Hepatocyte (in vitro differentiated cells): ENCODE measurements around the gene LRP1B. TPM values are rescaled to one million over a fixed set of nuclear protein-coding genes. Genes with fewer than 3 reads are reported as not detected.

Experiments
- DNase-seq: peaks from one replicate; pipeline ENCODE4 v3.0.0-alpha.2; 2016; ENCODE audit warnings: low spot score
- H2AFZ ChIP-seq: fragments of 200-600 bp; sonication (generic); 2 replicates; pipeline ENCODE4 v1.6.0; 2016; ENCODE audit warnings: antibody characterized with exemption, mild to moderate bottlenecking
- H3K27ac ChIP-seq: fragments of 200-600 bp; sonication (generic); 2 replicates; pipeline ENCODE4 v1.5.1; 2016; ENCODE audit warnings: mild to moderate bottlenecking
- H3K27me3 ChIP-seq: fragments of 200-600 bp; sonication (generic); 2 replicates; pipeline ENCODE4 v1.6.1; 2016
- H3K36me3 ChIP-seq: fragments of 200-600 bp; sonication (generic); replicated peaks from 2 replicates; pipeline ENCODE4 v1.5.1; 2016; ENCODE audit warnings: low read depth; ENCODE audit not compliant: insufficient read depth
- H3K4me1 ChIP-seq: fragments of 200-600 bp; sonication (generic); 2 replicates; pipeline ENCODE4 v1.5.1; 2016; ENCODE audit warnings: mild to moderate bottlenecking, moderate library complexity; ENCODE audit not compliant: insufficient read depth
- H3K4me2 ChIP-seq: fragments of 200-600 bp; sonication (generic); 2 replicates; pipeline ENCODE4 v1.6.0; 2016
- H3K4me3 ChIP-seq: fragments of 200-600 bp; sonication (generic); 2 replicates; pipeline ENCODE4 v1.5.1; 2016; ENCODE audit warnings: mild to moderate bottlenecking
- H3K79me2 ChIP-seq: fragments of 200-600 bp; sonication (generic); 2 replicates; pipeline ENCODE4 v1.6.0; 2017; ENCODE audit warnings: mild to moderate bottlenecking
- H3K9me2 ChIP-seq: fragments of 200-600 bp; sonication (generic); replicated peaks from 2 replicates; pipeline ENCODE4 v1.6.0; 2017; ENCODE audit warnings: mild to moderate bottlenecking; ENCODE audit not compliant: insufficient read depth
- H3K9me3 ChIP-seq: fragments of 200-600 bp; sonication (generic); 2 replicates; pipeline ENCODE4 v1.5.1; 2016; ENCODE audit warnings: low read depth, mild to moderate bottlenecking
- H4K20me1 ChIP-seq: fragments of 200-600 bp; sonication (generic); 2 replicates; pipeline ENCODE4 v1.6.0; 2016; ENCODE audit warnings: mild to moderate bottlenecking; ENCODE audit not compliant: insufficient read depth, poor library complexity, severe bottlenecking
- EZH2 ChIP-seq: fragments of 200-600 bp; sonication (generic); IDR thresholded peaks from 2 replicates; pipeline ENCODE4 v1.6.1; 2016; ENCODE audit warnings: antibody characterized with exemption, mild to moderate bottlenecking, borderline replicate concordance
- EZH2phosphoT487 ChIP-seq: fragments of 200-600 bp; sonication (generic); IDR thresholded peaks from one replicate; pipeline ENCODE4 v1.6.1; 2018; ENCODE audit warnings: antibody characterized with exemption, mild to moderate bottlenecking, low read depth, moderate library complexity; ENCODE audit not compliant: unreplicated experiment, severe bottlenecking
- WGBS: methylation state at CpG from one replicate; pipeline ENCODE4 v1.1.6; 2016; ENCODE audit warnings: low lambda C conversion rate; ENCODE audit errors: missing lambda C conversion rate; 5-methylcytosine and 5-hydroxymethylcytosine counted together
- polyA plus RNA-seq: library from polyadenylated mRNA; unstranded; fragments of >200 nt; fragmentation: Nextera tagmentation; extraction: Ambion mirVana; gene quantifications from 2 replicates; pipeline ENCODE4 v1.2.1, GENCODE V29; 2016
- total RNA-seq: library from RNA; depleted of rRNA; stranded (reverse); fragments of >200 nt; gene quantifications from 2 replicates; pipeline ENCODE4 v1.2.3, GENCODE V29; 2014
- TF ChIP-seq, protein P1 (sequence below): fragments of 200-600 bp; sonication (generic); IDR thresholded peaks from 2 replicates; pipeline ENCODE4 v1.5.1; 2016; ENCODE audit warnings: antibody characterized with exemption, mild to moderate bottlenecking; ENCODE audit not compliant: poor library complexity

LRP1B gene
- total and polyA plus RNA-seq, 2 experiments from 2014 or later: 0.65 to 2.0 TPM

DNA sequence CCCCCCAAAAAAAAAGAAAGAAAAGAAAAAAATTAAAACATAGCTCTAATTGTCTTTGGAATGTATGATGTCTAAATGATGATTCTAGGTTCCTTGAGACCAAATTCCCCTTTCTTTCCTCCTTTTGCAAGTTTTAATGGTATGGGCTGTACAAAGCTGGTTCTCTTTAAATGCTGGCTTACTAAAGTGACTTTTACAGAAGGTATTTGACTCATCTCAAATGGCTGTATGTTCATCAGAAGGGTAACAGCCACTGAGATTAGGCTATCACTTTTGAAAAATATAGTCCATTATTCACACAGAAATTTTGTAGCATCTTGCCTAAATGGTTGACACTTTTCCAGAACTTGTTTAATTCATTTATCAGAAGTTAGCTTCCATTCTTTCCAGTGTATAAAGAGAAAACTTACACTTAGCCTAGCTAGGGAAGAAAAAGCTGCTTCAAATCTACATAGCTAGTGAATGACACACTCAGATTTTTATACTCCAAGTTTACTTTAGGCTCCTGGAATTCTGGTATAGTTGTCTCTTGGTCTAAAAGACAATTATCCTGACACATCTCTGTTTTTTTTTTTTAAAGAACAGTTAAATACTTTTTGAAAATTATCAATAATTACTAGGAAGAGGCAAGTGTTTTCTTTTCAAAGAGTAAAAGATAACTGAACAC is 622.6 kb downstream of the LRP1B start:
- TF ChIP-seq EZH2: no peak
- TF ChIP-seq, protein P1, sequence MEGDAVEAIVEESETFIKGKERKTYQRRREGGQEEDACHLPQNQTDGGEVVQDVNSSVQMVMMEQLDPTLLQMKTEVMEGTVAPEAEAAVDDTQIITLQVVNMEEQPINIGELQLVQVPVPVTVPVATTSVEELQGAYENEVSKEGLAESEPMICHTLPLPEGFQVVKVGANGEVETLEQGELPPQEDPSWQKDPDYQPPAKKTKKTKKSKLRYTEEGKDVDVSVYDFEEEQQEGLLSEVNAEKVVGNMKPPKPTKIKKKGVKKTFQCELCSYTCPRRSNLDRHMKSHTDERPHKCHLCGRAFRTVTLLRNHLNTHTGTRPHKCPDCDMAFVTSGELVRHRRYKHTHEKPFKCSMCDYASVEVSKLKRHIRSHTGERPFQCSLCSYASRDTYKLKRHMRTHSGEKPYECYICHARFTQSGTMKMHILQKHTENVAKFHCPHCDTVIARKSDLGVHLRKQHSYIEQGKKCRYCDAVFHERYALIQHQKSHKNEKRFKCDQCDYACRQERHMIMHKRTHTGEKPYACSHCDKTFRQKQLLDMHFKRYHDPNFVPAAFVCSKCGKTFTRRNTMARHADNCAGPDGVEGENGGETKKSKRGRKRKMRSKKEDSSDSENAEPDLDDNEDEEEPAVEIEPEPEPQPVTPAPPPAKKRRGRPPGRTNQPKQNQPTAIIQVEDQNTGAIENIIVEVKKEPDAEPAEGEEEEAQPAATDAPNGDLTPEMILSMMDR: no peak
- TF ChIP-seq EZH2phosphoT487: no peak
- no peak overlapping the region for H3K4me3 ChIP-seq
- H3K4me2 ChIP-seq: no peak overlapping the region
- H3K27me3 ChIP-seq: no peaks in the 10 kb centered on the region
- no peaks in the 10 kb centered on the region for H3K9me2 ChIP-seq
- no peak for DNase-seq
- H3K79me2 ChIP-seq: no peaks in the 10 kb centered on the region
- H3K4me1 ChIP-seq: no peaks in the 10 kb centered on the region
- H4K20me1 ChIP-seq: no peaks in the 10 kb centered on the region
- no peak overlapping the region for H3K27ac ChIP-seq
- no peaks in the 10 kb centered on the region for H3K9me3 ChIP-seq
- H2AFZ ChIP-seq: no peak overlapping the region
- H3K36me3 ChIP-seq: no peaks in the 10 kb centered on the region

DNA sequence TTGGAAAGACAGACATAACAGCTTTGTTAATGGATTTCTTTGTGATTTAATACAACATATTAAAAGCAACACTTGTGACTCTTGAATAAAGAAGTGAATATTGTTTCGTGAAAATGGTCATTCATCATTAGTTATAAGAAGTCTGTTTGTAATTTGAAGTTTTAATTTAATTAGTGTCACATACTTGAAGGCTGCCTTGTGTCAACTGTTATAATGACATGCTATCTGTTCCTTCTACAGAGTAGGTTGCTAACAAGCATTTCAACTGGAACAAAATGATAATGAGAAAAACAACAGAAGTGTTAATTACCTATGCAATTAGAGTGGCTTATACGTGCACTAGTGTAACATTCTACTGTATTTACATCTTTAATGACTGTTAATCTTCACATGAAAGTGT is 624.7 kb downstream of the LRP1B start:
- Histone ChIP-seq H3K27ac (no peak overlapping the region), H3K4me3 (no peak overlapping the region), H2AFZ (no peak overlapping the region), H3K4me2 (no peak overlapping the region), H3K9me3 (no peaks in the 10 kb centered on the region), H3K4me1 (no peaks in the 10 kb centered on the region), H3K79me2 (no peaks in the 10 kb centered on the region), H3K27me3 (no peaks in the 10 kb centered on the region), H3K36me3 (no peaks in the 10 kb centered on the region), H3K9me2 (no peaks in the 10 kb centered on the region), H4K20me1 (no peaks in the 10 kb centered on the region)
- WGBS: 46% methylated on average over 2 of the region's 2 CpGs
- no peak for DNase-seq
- TF ChIP-seq EZH2 (no peak), EZH2phosphoT487 (no peak)
- TF ChIP-seq, protein P1: no peak

DNA sequence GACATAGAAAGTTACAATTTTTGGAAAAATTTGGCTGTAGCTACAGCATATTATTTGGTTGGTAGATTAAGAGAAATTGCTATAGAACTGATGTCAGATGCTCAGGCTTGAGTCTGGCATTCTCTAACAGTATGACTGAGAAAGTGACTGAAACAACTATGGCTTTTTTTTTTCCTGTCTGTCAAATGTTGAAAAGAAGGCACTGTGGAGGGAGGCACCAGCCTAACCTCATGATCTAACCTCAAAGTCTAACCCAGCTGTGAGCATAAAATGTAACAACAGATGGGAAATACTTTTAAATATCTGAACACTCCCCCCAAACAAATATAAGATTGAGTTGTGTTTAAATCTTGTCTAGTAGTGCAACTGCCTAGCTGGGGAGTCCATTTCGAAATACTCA is 629.1 kb downstream of the LRP1B start:
- Histone ChIP-seq H3K27ac (no peak overlapping the region), H3K9me3 (no peaks in the 10 kb centered on the region), H3K4me3 (no peak overlapping the region), H3K36me3 (no peaks in the 10 kb centered on the region), H3K27me3 (no peaks in the 10 kb centered on the region), H3K79me2 (no peaks in the 10 kb centered on the region), H2AFZ (no peak overlapping the region), H4K20me1 (no peaks in the 10 kb centered on the region), H3K4me2 (no peak overlapping the region), H3K4me1 (no peaks in the 10 kb centered on the region), H3K9me2 (no peaks in the 10 kb centered on the region)
- no peak for DNase-seq
- 100% methylated on average over 1 of the region's 1 CpG for WGBS
- no peak for TF ChIP-seq EZH2phosphoT487
- no peak for TF ChIP-seq EZH2
- TF ChIP-seq, protein P1: no peak

DNA sequence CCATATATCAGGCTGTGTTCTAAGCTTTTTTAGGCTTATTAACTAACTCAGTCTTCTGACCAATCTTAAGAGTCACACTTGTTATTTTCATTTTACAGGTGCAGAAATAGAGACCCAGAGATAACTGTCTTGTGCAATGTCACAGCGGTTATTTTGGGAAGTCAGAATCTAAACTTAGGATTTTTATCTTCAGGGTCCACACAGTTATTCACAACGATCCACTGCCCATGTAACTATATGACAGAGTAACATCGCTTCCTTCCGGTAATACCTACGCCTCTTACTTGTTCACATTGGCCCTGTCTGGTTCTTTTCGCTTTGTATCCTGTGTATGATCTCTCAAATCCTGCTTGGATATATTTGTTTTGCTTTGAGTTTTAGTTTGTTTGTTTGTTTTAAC is 631.7 kb downstream of the LRP1B start:
- WGBS: 96% methylated on average over 6 of the region's 6 CpGs
- no peak overlapping the region for H3K4me2 ChIP-seq
- H3K4me3 ChIP-seq: no peak overlapping the region

More for the DNA sequence above, 631.7 kb downstream of the LRP1B start:
- TF ChIP-seq EZH2 (no peak), EZH2phosphoT487 (no peak)
- TF ChIP-seq, protein P1: no peak
- Histone ChIP-seq H3K27ac (no peak overlapping the region), H3K27me3 (no peaks in the 10 kb centered on the region), H2AFZ (no peak overlapping the region), H3K36me3 (no peaks in the 10 kb centered on the region), H3K9me3 (no peaks in the 10 kb centered on the region), H3K79me2 (no peaks in the 10 kb centered on the region), H3K4me1 (no peaks in the 10 kb centered on the region), H3K9me2 (no peaks in the 10 kb centered on the region), H4K20me1 (no peaks in the 10 kb centered on the region)
- DNase-seq: no peak
